HCT116 (cell line): ENCODE data around the gene ELAC1. TPM values are rescaled to one million over a fixed set of nuclear protein-coding genes. Genes with fewer than 3 reads are reported as not detected.

Experiments
- ATAC-seq: fragments of 200-7000 bp; cut with Tn5 transposase; 2 replicates; pipeline ENCODE4 v1.9.1; 2020; ENCODE audit warnings: mild to moderate bottlenecking, moderate library complexity
- BruUV-seq: library from RNA; stranded (reverse); fragments of 400-500 nt; replicated peaks from 2 replicates; lab custom pipeline; 2021; lab: Mats Ljungman, UMichigan
- CTCF ChIA-PET: fragments of 300-600 bp; sonication (Branson Sonifier 250); formaldehyde crosslinking; loops from one replicate; lab custom pipeline; 2021; ENCODE audit warnings: antibody characterized with exemption; lab: Charles Lee
- POLR2A ChIA-PET: fragments of 300-600, 350-600 bp; sonication (Branson Sonifier 250); formaldehyde crosslinking; loops from one replicate; lab custom pipeline; 2021; ENCODE audit warnings: antibody characterized with exemption; lab: Charles Lee
- RAD21 ChIA-PET, 2 experiments: fragments of 300-600 bp; sonication (Branson Sonifier 250); formaldehyde crosslinking; loops; one replicate each; lab custom pipeline; 2023; ENCODE audit warnings: low total read pairs in 2 of 2; ENCODE audit not compliant: uncharacterized antibody in 2 of 2, unreplicated experiment in 2 of 2, low non-redundant PET in 1 of 2; lab: Charles Lee
- DNase-seq: peaks from one replicate; pipeline ENCODE4 v3.0.0-alpha.2; 2010; ENCODE audit warnings: low read depth, low spot score
- H2AFZ ChIP-seq: fragments of 200-600 bp; shearing (Covaris generic), sonication (generic); 2 replicates; pipeline ENCODE4 v1.6.1; 2017; ENCODE audit warnings: low read depth, mixed run types, mixed read lengths, antibody characterized with exemption, low read length; ENCODE audit not compliant: poor library complexity, severe bottlenecking
- H3K27ac ChIP-seq: 2 replicates; pipeline ENCODE4 v1.5.1; 2012; ENCODE audit warnings: low read depth, low read length
- H3K27me3 ChIP-seq: fragments of 200-600 bp; sonication (generic); 2 replicates; pipeline ENCODE4 v1.6.1; 2016; ENCODE audit warnings: mixed run types, low read length, mixed read lengths; ENCODE audit not compliant: insufficient read depth
- H3K36me3 ChIP-seq, 2 experiments: fragments of 200-500 bp in 1 of 2; fragments of 200-600 bp in 1 of 2; sonication (Bioruptor generic) in 1 of 2; sonication (generic) in 1 of 2; 2 replicates each; pipeline versions ENCODE4 v1.5.1 to v1.6.1; 2014 to 2016; ENCODE audit warnings: low read length in 2 of 2, inconsistent platforms in 1 of 2, mixed read lengths in 1 of 2, mixed run types in 1 of 2; ENCODE audit not compliant: insufficient read depth in 2 of 2, control insufficient read depth in 1 of 2
- H3K4me1 ChIP-seq, 2 experiments: fragments of 200-600 bp in 1 of 2; sonication (generic) in 1 of 2; 2 replicates each; pipeline versions ENCODE4 v1.5.1 to v1.6.1; 2012 to 2017; ENCODE audit warnings: low read length in 2 of 2, inconsistent platforms in 1 of 2, mild to moderate bottlenecking in 1 of 2, mixed read lengths in 1 of 2, mixed run types in 1 of 2, moderate library complexity in 1 of 2; ENCODE audit not compliant: insufficient read depth in 2 of 2, control insufficient read depth in 1 of 2
- H3K4me2 ChIP-seq: fragments of 200-600 bp; sonication (generic); 2 replicates; pipeline ENCODE4 v1.6.1; 2017; ENCODE audit warnings: mixed run types, low read length, mixed read lengths
- H3K4me3 ChIP-seq, 2 experiments: fragments of 200-600 bp in 1 of 2; sonication (generic) in 1 of 2; replicated peaks in 1 of 2; 2 replicates each; pipeline ENCODE4 v1.5.1; 2011 to 2016; ENCODE audit warnings: low read length in 2 of 2, control low read depth in 1 of 2, low read depth in 1 of 2, mild to moderate bottlenecking in 1 of 2, mixed read lengths in 1 of 2, mixed run types in 1 of 2
- H3K79me2 ChIP-seq: fragments of 200-600 bp; sonication (generic); 2 replicates; pipeline ENCODE4 v1.6.1; 2017; ENCODE audit warnings: mild to moderate bottlenecking, mixed run types, low read length, moderate library complexity, mixed read lengths; ENCODE audit not compliant: insufficient read depth
- H3K9ac ChIP-seq: fragments of 200-600 bp; sonication (generic); 2 replicates; pipeline ENCODE4 v1.6.1; 2016; ENCODE audit warnings: low read length, mixed read lengths
- H3K9me2 ChIP-seq: fragments of 200-600 bp; sonication (generic), shearing (Covaris generic); 2 replicates; pipeline ENCODE4 v1.6.1; 2017; ENCODE audit warnings: mixed run types, mild to moderate bottlenecking, moderate library complexity; ENCODE audit not compliant: insufficient read depth
- H3K9me3 ChIP-seq, 2 experiments: fragments of 200-500 bp in 1 of 2; fragments of 200-600 bp in 1 of 2; sonication (Bioruptor generic) in 1 of 2; sonication (generic) in 1 of 2; 2 replicates each; pipeline ENCODE4 v1.6.1; 2014 to 2017; ENCODE audit warnings: low read length in 2 of 2, mixed read lengths in 2 of 2, inconsistent platforms in 1 of 2, low read depth in 1 of 2, mild to moderate bottlenecking in 1 of 2, mixed run types in 1 of 2, moderate library complexity in 1 of 2; ENCODE audit not compliant: control insufficient read depth in 1 of 2, insufficient read depth in 1 of 2
- H4K20me1 ChIP-seq: fragments of 200-600 bp; sonication (generic), shearing (Covaris generic); 2 replicates; pipeline ENCODE4 v1.6.1; 2017; ENCODE audit warnings: mixed run types, mild to moderate bottlenecking, moderate library complexity; ENCODE audit not compliant: insufficient read depth
- ATF3 ChIP-seq: IDR thresholded peaks from 2 replicates; pipeline ENCODE4 v1.6.1; 2012
- CEBPB ChIP-seq: IDR thresholded peaks from 2 replicates; pipeline ENCODE4 v1.6.1; 2012; ENCODE audit warnings: low read depth
- ELF1 ChIP-seq: IDR thresholded peaks from 2 replicates; pipeline ENCODE4 v1.6.1; 2012; ENCODE audit warnings: low read depth, borderline replicate concordance
- EZH2 ChIP-seq: fragments of 200-600 bp; sonication (generic); IDR thresholded peaks from 2 replicates; pipeline ENCODE4 v1.6.1; 2017; ENCODE audit warnings: antibody characterized with exemption, mixed run types
- EZH2phosphoT487 ChIP-seq: fragments of 200-600 bp; IDR thresholded peaks from 2 replicates; pipeline ENCODE4 v1.6.1; 2018; ENCODE audit warnings: antibody characterized with exemption, borderline replicate concordance
- FOSL1 ChIP-seq: IDR thresholded peaks from 2 replicates; pipeline ENCODE4 v1.6.1; 2012; ENCODE audit warnings: low read depth
- JUND ChIP-seq: IDR thresholded peaks from 2 replicates; pipeline ENCODE4 v1.6.1; 2012
- POLR2A ChIP-seq: IDR thresholded peaks from 2 replicates; pipeline ENCODE4 v1.7.0; 2011; ENCODE audit warnings: borderline replicate concordance; ENCODE audit not compliant: insufficient read depth, insufficient read length; ENCODE audit errors: extremely low read depth
- POLR2AphosphoS5 ChIP-seq: IDR thresholded peaks from 2 replicates; pipeline ENCODE4 v1.6.1; 2011; ENCODE audit warnings: mild to moderate bottlenecking, low read depth, low read length, moderate library complexity
- REST ChIP-seq: IDR thresholded peaks from 2 replicates; pipeline ENCODE4 v1.6.1; 2012; ENCODE audit warnings: low read depth
- SIN3A ChIP-seq: IDR thresholded peaks from 2 replicates; pipeline ENCODE4 v1.6.1; 2012; ENCODE audit warnings: low read depth
- SP1 ChIP-seq: IDR thresholded peaks from 2 replicates; pipeline ENCODE4 v1.6.1; 2012; ENCODE audit warnings: low read depth
- SRF ChIP-seq: IDR thresholded peaks from 2 replicates; pipeline ENCODE4 v1.6.1; 2012; ENCODE audit warnings: low read depth
- TCF7L2 ChIP-seq: IDR thresholded peaks from 2 replicates; pipeline ENCODE4 v1.7.0; 2011; ENCODE audit warnings: borderline replicate concordance, inconsistent platforms; ENCODE audit not compliant: insufficient read depth, insufficient read length; ENCODE audit errors: extremely low read depth
- YY1 ChIP-seq: IDR thresholded peaks from 2 replicates; pipeline ENCODE4 v1.6.1; 2011; ENCODE audit warnings: low read length, low read depth, moderate library complexity, mild to moderate bottlenecking; ENCODE audit not compliant: insufficient replicate concordance; ENCODE audit errors: extremely low read depth
- ZFX ChIP-seq: fragments of 450-650 bp; IDR thresholded peaks from 2 replicates; pipeline ENCODE4 v1.6.1; 2017
- ZNF274 ChIP-seq: fragments of 200-500 bp; sonication (Bioruptor generic); IDR thresholded peaks from 2 replicates; pipeline ENCODE4 v1.6.1; 2014; ENCODE audit warnings: mild to moderate bottlenecking, low read depth, low read length, inconsistent platforms
- intact Hi-C: fragments of 100-400 bp; cut with micrococcal nuclease; formaldehyde crosslinking; loops from 2 replicates; pipeline ENCODE4 v1.10.0; 2022
- total RNA-seq: library from RNA; stranded (reverse); gene quantifications from one replicate; pipeline ENCODE4 v1.2.1, GENCODE V29; 2021; ENCODE audit not compliant: unreplicated experiment

The ELAC1 gene
- total RNA-seq, 1 experiment from 2014 or later, result 8.6 TPM

GRCh38 chr18:50934545-50935211 is 33.2 kb upstream of the ELAC1 start:
- Histone ChIP-seq H3K9ac (no peak overlapping the region), H3K27me3 (no peaks in the 10 kb centered on the region), H3K4me1 (no peaks in the 10 kb centered on the region), H4K20me1 (no peaks in the 10 kb centered on the region), H3K4me2 (no peak overlapping the region), H3K36me3 (peaks cover 0 to 3% of the 10 kb centered on the region in 2 experiments; a peak in 1 of 4 replicates), H3K27ac (no peak overlapping the region), H3K79me2 (no peaks in the 10 kb centered on the region), H3K9me2 (no peaks in the 10 kb centered on the region), H3K4me3 (no peak overlapping the region), H2AFZ (no peak overlapping the region), H3K9me3 (no peaks in the 10 kb centered on the region)
- ATAC-seq (no peak), DNase-seq (no peak)
- TF ChIP-seq POLR2AphosphoS5, result no peak
- TF ChIP-seq POLR2A, result no peak
- no peak for TF ChIP-seq SIN3A
- no peak for TF ChIP-seq FOSL1
- no peak for TF ChIP-seq TCF7L2
- no peak for TF ChIP-seq ZFX
- TF ChIP-seq REST, result no peak
- no peak for TF ChIP-seq SRF
- no peak for TF ChIP-seq EZH2phosphoT487
- TF ChIP-seq YY1, result no peak
- TF ChIP-seq ELF1, result no peak
- no peak for TF ChIP-seq CEBPB
- no peak for TF ChIP-seq ZNF274
- TF ChIP-seq ATF3, result no peak
- no peak for TF ChIP-seq EZH2
- TF ChIP-seq JUND, result no peak
- TF ChIP-seq SP1, result no peak
- intact Hi-C loops, result no loop called here
- POLR2A ChIA-PET, result no interaction called here
- CTCF ChIA-PET, result no interaction called here
- no TSS peak for BruUV-seq
- RAD21 ChIA-PET, result no interaction called here
